Activated CD8-positive, alpha-beta memory T cell treated with anti-CD3 and anti-CD28 coated beads, Interleukin-2, amount 50 U/mL, for 24 hours (primary cell): ENCODE measurements around the gene CEMIP.
"Not testable (repeated sequence)": the region's sequence is repeated elsewhere in the genome, so short reads cannot be mapped to it uniquely, and the experiment has no call there.

Experiments used
- DNase-seq: peaks from one replicate; pipeline ENCODE4 v3.0.0-alpha.2; 2020; ENCODE audit errors: extremely low read depth

CEMIP gene

GRCh38 chr15:80953001-80953952, 174.1 kb downstream of the CEMIP start:
- DNase-seq: no peak

GRCh38 chr15:80953953-80954778, 175.0 kb downstream of the CEMIP start:
- DNase-seq: no peak

GRCh38 chr15:80955571-80956452, 176.6 kb downstream of the CEMIP start:
- DNase-seq: peak; percentile 24

GRCh38 chr15:80957556-80957955, 178.4 kb downstream of the CEMIP start:
- no peak for DNase-seq

- no peak for DNase-seq
These were observed 178.8 kb downstream of the CEMIP start for GRCh38 chr15:80957976-80958375.

- no peak for DNase-seq
These were observed 179.8 kb downstream of the CEMIP start for GRCh38 chr15:80958818-80959495.

- not testable (repeated sequence) for DNase-seq
These were observed 186.3 kb downstream of the CEMIP start for GRCh38 chr15:80965454-80965853.

GRCh38 chr15:80966431-80967197, 187.4 kb downstream of the CEMIP start:
- DNase-seq: no peak

GRCh38 chr15:80967451-80967850, 188.3 kb downstream of the CEMIP start:
- DNase-seq: no peak

GRCh38 chr15:80967991-80968510, 188.9 kb downstream of the CEMIP start:
- DNase-seq: no peak

- no peak for DNase-seq
These were observed 190.1 kb downstream of the CEMIP start for GRCh38 chr15:80969316-80969715.

- peak; percentile 31 for DNase-seq
These were observed 191.0 kb downstream of the CEMIP start for GRCh38 chr15:80970018-80970657.

GRCh38 chr15:80970658-80971057, 191.5 kb downstream of the CEMIP start:
- no peak for DNase-seq

- no peak for DNase-seq
These were observed 192.0 kb downstream of the CEMIP start for GRCh38 chr15:80971143-80971542.

GRCh38 chr15:80972276-80972675, 193.1 kb downstream of the CEMIP start:
- DNase-seq: no peak

GRCh38 chr15:80974914-80975313, 195.7 kb downstream of the CEMIP start:
- DNase-seq: no peak

- DNase-seq: no peak
These were observed 197.7 kb downstream of the CEMIP start for GRCh38 chr15:80976851-80977250.

GRCh38 chr15:80977627-80978036, 198.5 kb downstream of the CEMIP start:
- no peak for DNase-seq

GRCh38 chr15:80978685-80979329, 199.6 kb downstream of the CEMIP start:
- no peak for DNase-seq
